GM21529 (cell line): ENCODE results near the gene PARP1.
"Not testable (repeated sequence)": the region's sequence is repeated elsewhere in the genome, so short reads cannot be mapped to it uniquely, and the experiment has no call there.

Experiments
- ATAC-seq: cut with Tn5 transposase; IDR thresholded peaks from one replicate; pipeline ENCODE4 v1.9.1; 2021; ENCODE audit not compliant: unreplicated experiment

PARP1 gene

GRCh38 chr1:226355669-226356551 lies 52.0 kb downstream of the PARP1 start:
- peak; percentile 50 for ATAC-seq

- no peak for ATAC-seq
These were observed 52.9 kb downstream of the PARP1 start for GRCh38 chr1:226355016-226355415.

DNA sequence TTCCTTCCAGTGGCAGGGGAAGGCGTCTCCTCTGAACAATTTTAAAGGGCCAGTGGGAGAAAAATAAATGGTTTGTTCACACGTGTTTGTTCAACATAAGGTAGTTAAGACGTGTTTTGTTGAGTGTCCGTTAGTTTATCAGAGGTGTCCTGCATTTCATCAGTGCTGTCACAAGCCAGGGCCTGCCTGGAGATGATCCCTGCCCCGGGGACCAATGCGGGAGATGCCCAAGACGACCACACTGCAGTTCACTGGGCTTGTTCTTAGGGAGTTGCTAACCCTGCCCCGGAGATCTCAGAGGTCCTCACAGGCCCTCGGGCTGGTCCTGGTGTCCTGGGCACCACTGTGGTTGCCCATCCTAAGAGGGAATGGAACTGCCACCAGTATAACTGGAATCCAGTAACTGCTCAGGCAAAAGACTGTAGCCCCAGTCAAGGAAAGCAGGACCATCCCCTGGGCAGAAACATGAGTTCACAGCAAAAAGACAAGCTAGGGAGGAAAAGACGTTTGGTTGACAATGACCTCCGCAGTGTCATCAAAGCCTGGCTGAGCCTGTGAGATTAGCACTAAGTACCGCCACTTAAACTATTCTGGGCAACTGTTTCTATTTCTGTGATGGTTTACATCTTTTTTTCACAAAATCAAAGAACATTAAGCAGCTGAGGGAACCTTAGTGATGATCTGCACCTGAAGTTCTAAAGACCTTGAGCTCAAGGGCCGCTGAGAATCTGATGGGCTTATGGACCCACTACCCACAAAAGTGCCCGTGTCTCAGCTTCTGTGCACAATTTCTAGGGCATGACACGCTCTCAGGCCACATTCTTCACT lies 54.0 kb downstream of the PARP1 start:
- ATAC-seq = no peak

DNA sequence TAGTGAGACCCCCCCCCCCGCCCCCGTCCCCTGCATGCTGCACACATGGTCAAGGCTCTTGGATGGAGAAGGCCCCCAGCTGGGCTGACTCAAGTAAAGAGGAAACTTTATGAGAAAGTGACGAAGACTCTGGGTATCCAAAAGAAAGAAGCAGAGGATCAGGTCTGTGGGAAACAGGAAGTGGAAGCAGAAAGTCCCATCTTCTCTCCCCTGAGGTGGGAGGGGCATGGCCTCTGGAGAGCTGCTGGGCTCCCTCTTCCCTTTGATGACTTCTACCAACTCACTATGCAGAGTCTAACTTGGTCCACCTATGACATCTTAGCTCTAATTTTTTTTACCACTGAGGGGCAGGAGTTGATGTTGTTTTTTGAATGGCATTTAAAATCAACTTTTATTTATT lies 56.2 kb downstream of the PARP1 start:
- ATAC-seq = no peak

DNA sequence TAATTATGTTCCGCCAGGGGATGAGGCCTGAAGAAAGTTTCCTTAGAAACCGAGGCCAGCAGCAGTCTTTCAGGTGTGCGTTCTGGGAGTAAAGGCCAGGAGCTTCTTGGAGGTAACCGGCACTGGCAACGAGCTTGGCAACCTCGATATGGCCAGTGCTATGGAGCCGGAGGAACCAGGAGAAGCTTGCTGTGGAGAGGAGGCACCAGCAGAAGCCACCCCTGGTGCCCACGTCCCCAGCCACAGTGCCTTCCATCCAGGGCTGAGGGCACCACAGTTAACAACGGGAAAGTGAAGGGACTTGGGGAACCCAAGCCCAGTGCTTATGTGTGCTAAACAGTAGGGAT lies 57.4 kb downstream of the PARP1 start:
- no peak for ATAC-seq

- peak; percentile 61 for ATAC-seq
These were observed 57.9 kb downstream of the PARP1 start for GRCh38 chr1:226349801-226350518.

DNA sequence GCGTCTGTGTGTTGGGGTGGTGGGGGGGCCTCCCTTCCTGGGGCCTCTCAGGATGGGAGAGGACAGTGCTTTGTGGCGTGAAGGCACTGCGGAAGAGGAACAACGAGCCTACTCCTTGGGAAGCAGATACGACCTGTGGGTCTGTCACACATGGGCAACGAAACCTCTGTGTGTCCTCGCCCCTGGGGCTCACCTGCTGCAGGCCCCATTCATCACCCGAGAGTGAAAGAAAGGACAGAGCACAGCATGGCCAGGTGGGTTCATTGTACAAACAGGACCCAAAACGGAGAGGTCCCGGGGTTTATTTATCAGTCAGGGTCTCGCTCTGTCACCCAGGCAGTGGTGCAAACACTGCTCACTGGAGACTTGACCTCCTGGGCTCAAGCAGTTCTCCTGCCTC lies 58.8 kb downstream of the PARP1 start:
- no peak for ATAC-seq

DNA sequence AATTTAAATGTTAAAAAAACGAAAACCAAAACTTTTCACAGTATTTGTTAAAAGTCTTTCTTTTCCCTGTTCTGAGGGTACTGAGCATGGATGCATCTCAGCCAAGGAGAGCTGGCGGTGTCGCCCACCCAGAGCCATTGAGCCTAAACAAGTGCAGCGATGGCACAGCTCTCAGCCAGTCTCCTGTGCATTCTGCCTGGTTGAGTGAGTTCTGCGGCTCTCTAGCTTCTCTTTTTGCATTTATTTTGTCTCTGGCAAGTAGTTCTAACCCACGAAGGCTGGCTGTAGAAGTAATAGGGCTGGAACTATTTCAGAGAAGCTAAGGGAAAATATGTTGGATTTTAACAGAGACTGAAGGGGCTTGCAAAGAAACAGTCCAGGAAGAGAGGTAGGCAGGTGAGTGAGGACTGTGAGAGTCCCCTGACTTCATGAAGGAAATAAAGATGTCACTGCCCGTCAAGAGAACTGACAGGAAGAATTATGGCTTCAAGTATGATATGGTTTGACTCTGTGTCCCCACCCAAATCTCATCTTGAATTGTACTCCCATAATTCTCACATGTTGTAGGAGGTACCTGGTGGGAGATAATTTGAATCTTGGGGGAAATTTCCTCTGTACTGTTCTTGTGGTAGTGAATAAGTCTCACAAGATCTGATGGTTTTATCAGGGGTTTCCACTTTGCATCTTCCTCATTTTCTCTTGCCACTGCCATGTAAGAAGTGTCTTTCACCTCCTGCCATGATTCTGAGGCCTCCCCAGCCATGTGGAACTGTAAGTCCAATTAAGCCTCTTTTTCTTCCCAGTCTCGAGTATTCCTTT lies 63.2 kb downstream of the PARP1 start:
- no peak for ATAC-seq

GRCh38 chr1:226342656-226343055 lies 65.2 kb downstream of the PARP1 start:
- ATAC-seq = no peak

- not testable (repeated sequence) for ATAC-seq
These were observed 67.8 kb downstream of the PARP1 start for GRCh38 chr1:226340111-226340510.

- ATAC-seq = no peak
These were observed 70.5 kb downstream of the PARP1 start for GRCh38 chr1:226337276-226337875.

GRCh38 chr1:226335661-226336060 lies 72.2 kb downstream of the PARP1 start:
- no peak for ATAC-seq

- no peak for ATAC-seq
These were observed 74.9 kb downstream of the PARP1 start for GRCh38 chr1:226332947-226333346.

GRCh38 chr1:226329237-226329636 lies 78.7 kb downstream of the PARP1 start:
- no peak for ATAC-seq

- ATAC-seq = no peak
These were observed 80.1 kb downstream of the PARP1 start for GRCh38 chr1:226327761-226328162.

- no peak for ATAC-seq
These were observed 82.7 kb downstream of the PARP1 start for GRCh38 chr1:226325178-226325577.

- no peak for ATAC-seq
These were observed 83.4 kb downstream of the PARP1 start for GRCh38 chr1:226324479-226324878.

DNA sequence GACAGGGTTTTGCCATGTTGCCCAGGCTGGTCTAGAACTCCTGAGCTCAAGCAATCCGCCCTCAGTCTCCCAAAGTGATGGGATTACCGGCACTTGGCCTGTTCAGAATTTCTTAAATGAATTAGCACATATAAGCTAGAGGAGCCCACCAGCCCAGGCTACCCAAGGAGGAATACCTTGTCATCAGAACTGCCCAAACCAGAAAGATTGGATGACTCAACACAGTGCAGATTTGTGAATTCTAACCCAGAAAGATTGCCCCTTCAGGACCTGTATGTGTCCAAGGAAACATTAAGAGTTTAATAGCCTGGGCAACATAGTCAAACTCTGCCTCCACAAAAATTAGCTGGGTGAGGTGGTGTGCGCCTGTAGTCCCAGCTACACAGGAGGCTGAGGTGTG lies 84.9 kb downstream of the PARP1 start:
- ATAC-seq = no peak

- no peak for ATAC-seq
These were observed 87.0 kb downstream of the PARP1 start for GRCh38 chr1:226320930-226321329.

GRCh38 chr1:226318471-226318870 lies 89.4 kb downstream of the PARP1 start:
- ATAC-seq = no peak
